Stomach smooth muscle (tissue), 2 donors: ENCODE data around the gene UBN2.
"Not testable (repeated sequence)": the region's sequence is repeated elsewhere in the genome, so short reads cannot be mapped to it uniquely, and the experiment has no call there.

Experiments used
- H3K27ac ChIP-seq: one replicate; pipeline ENCODE4 v1.7.0; 2013; ENCODE audit warnings: mild to moderate bottlenecking, low read length, inconsistent platforms
- H3K27me3 ChIP-seq, 2 donors: one replicate each; pipeline ENCODE4 v1.7.0; 2013; ENCODE audit warnings: low read length in 2 of 2; ENCODE audit not compliant: insufficient read depth in 2 of 2, control insufficient read depth in 1 of 2
- H3K36me3 ChIP-seq, 2 donors: one replicate each; pipeline ENCODE4 v1.7.0; 2013; ENCODE audit warnings: low read length in 2 of 2; ENCODE audit not compliant: control insufficient read depth in 2 of 2, insufficient read depth in 2 of 2
- H3K4me1 ChIP-seq: one replicate; pipeline ENCODE4 v1.7.0; 2013; ENCODE audit warnings: low read length; ENCODE audit not compliant: control insufficient read depth, insufficient read depth
- H3K4me3 ChIP-seq, 2 donors: one replicate each; pipeline ENCODE4 v1.7.0; 2013; ENCODE audit warnings: low read length in 2 of 2
- H3K9ac ChIP-seq, 2 donors: one replicate each; pipeline ENCODE4 v1.7.0; 2013; ENCODE audit warnings: low read length in 2 of 2, mild to moderate bottlenecking in 1 of 2
- H3K9me3 ChIP-seq, 2 donors: one replicate each; pipeline ENCODE4 v1.7.0; 2013; ENCODE audit warnings: low read length in 2 of 2; ENCODE audit not compliant: control insufficient read depth in 2 of 2
- donor health status: healthy.
- donor health status: Pancreatic carcinoma.

Gene UBN2

DNA sequence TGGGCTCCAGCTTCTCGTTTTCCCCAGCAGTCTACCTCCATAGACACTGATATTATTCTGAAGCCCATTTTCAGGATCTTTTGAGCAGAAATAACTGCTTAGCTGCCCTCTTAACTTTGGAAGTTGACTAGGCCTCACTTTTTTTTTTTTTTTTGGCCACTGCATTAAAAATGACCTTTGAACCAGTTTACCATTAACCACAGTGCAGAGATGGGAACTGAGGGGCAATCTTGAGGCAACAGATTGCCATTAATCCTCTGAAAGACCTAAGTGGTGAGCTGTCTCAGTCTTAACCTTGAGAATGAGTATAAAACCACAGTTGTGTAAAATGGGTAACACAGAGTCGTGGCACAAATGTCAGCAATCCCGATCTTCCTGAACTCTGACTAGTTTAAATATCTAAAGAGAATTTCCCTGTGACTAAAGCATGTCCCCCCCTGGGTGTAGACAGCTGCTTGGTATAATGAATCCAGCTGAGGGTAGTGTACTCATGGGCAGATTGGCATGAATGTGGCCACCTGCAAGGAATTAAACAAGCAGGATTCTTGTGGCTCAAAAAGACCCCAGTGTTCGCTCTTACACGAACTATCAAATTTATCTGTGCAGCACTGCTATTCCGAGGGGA is 64.0 kb downstream of the UBN2 start:
- Histone ChIP-seq H3K36me3 (peaks cover 7 to 13% of the 10 kb centered on the region in 2 donors), H3K9ac (no peak overlapping the region), H3K27ac (no peak overlapping the region), H3K9me3 (no peaks in the 10 kb centered on the region), H3K27me3 (no peaks in the 10 kb centered on the region), H3K4me3 (no peak overlapping the region), H3K4me1 (no peaks in the 10 kb centered on the region)

DNA sequence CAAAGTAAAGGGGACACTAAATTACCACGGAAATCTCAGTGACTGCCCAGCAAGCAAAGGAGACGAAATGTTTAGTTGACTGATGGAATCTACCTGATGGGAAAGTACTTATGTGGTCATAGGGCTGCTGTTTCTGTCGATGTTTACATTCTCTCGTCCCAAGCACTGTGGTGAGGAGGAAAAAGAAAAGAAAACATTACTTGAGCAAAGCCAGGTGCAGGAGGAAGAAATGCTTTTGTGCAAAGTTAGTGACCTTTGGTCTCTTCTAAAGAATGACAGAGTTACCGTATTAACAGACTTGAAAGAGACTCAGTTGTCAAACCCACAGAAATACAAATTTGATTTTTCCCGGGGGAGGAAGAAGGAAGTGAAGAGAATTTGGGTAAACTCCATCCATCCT is 66.8 kb downstream of the UBN2 start:
- Histone ChIP-seq H3K9me3 (no peaks in the 10 kb centered on the region), H3K27me3 (no peaks in the 10 kb centered on the region), H3K27ac (no peak overlapping the region), H3K9ac (no peak overlapping the region), H3K4me3 (no peak overlapping the region), H3K4me1 (no peaks in the 10 kb centered on the region), H3K36me3 (peaks cover 7 to 13% of the 10 kb centered on the region in 2 donors)

DNA sequence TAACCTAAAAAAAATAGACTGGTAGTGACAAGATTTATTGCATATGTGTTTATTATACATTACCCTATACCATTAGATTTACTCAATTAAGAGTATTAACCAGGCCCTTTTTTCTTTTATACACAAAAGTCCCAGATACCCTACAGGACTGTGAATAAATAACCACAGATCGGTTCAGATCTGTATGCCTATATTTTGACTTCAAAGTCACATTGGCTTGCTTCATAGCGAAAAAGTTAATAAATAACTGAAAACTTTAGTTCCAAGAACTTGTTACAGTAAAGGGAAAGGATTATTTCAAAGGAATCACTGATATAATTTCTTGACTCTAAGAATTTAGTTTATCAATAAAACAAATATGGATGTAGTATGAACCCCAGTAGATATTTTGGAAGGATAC is 68.3 kb downstream of the UBN2 start:
- Histone ChIP-seq H3K27ac (no peak overlapping the region), H3K36me3 (peaks cover 5 to 6% of the 10 kb centered on the region in 2 donors)

DNA sequence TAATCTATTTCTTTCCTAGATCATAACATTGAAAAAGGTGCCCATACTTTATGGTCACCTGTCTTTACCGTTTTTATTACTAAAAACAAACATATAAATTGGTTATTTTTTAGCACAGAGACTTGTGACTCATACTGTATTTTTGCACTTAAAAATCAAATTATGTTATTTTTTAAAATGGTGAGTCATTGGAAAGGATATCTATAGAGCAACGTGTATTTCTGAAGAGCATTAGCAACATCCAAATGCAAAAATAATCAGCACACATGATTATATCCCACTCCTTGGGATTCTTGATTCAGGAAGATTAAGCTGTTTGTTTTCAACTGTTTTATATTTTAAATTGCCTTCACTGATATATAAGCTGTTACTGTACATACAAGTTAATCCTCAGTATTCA is 69.4 kb downstream of the UBN2 start:
- Histone ChIP-seq H3K27me3 (no peaks in the 10 kb centered on the region), H3K9ac (no peak overlapping the region), H3K4me3 (no peak overlapping the region), H3K9me3 (no peaks in the 10 kb centered on the region), H3K36me3 (peaks cover under 1 to 6% of the 10 kb centered on the region in 2 donors), H3K27ac (no peak overlapping the region), H3K4me1 (no peaks in the 10 kb centered on the region)

More for the DNA sequence above, 68.3 kb downstream of the UBN2 start:
- H3K27me3 ChIP-seq = no peaks in the 10 kb centered on the region
- H3K9ac ChIP-seq = no peak overlapping the region
- H3K4me3 ChIP-seq = no peak overlapping the region
- no peaks in the 10 kb centered on the region for H3K4me1 ChIP-seq
- H3K9me3 ChIP-seq = no peaks in the 10 kb centered on the region

DNA sequence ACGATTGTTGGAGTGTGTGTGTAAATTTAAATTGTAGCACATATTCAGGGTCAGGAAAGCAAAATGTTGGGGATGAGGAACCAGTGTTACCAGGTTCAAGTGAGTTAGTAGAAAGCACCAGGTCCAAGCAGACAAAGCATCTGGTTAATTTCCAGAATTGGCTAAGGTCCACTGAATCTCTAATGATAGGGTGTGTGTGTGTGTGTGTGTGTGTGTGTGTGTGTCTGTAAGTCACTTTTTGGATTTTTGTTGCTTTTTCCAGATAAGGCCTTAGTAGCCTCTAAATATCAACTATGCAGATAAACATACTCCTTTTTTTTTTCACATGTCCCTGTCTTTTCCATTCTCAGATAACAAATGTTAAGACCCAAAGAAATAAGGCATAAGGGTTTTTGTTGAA is 73.5 kb downstream of the UBN2 start:
- H3K27ac ChIP-seq = no peak overlapping the region
- no peaks in the 10 kb centered on the region for H3K27me3 ChIP-seq
- no peaks in the 10 kb centered on the region for H3K4me1 ChIP-seq
- H3K9me3 ChIP-seq = no peaks in the 10 kb centered on the region
- H3K36me3 ChIP-seq = peaks cover 2 to 6% of the 10 kb centered on the region in 2 donors
- H3K4me3 ChIP-seq = no peak overlapping the region
- H3K9ac ChIP-seq = no peak overlapping the region

DNA sequence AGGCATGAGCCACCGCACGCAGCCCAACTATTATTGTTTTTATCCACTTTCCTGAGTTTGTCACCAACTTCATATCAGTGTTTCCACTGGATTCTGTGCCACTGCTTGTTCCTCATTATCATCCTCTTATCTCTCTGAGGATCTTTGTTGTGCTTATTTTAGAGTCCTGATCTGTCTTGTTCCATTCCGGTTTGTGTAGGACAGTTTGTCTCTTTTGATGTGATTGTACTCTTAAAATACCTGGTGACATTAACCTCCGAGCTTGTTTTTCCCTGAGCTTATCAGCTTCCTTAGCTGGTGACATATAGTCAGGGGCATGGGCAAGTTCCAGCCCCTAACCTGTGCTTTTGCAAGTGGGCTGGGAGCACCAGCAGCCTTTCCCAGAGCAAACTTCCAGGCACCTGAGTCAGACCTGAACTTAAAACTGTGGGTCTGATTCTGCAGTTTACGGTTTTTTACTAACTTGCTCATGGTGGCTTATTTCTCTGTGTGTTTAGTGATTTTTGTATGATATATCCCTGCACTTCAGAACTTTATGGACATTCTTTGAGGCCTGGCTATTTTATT is 87.0 kb downstream of the UBN2 start:
- no peak overlapping the region for H3K27ac ChIP-seq

DNA sequence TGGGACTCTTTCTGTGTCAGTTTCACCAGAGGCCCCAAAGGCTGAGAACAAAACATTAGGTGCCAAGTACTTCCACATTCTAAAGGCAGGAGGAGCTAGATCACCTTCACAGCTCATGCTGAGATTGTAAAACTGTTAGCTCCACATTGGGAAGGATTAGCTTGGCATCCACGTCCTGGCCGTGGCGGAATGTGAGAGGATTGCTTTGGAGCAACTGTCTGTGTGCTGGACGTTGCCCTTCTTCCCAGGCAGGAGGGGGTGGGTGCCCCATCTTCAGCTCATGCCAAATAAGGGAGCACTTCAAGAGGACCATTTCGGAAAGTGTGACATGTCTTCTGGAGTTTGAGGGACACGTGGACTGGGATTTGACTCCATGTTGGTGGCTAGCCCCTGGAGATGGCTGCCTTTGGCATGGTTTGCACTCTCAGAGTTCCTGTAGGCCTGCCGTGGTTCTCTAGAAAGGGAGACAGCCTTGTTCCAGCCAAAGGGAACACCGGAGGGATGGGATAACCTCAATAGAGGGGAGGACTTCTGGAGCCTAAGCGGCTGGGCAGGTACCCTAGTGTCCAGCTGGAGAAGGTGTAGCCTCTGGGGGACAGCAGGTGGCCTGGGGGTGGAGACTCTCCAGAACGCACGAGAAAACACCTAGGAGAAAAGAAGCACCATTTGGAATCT is 90.2 kb downstream of the UBN2 start:
- Histone ChIP-seq H3K4me1 (no peaks in the 10 kb centered on the region), H3K9ac (no peak overlapping the region), H3K9me3 (no peaks in the 10 kb centered on the region), H3K27ac (no peak overlapping the region), H3K4me3 (no peak overlapping the region), H3K27me3 (no peaks in the 10 kb centered on the region), H3K36me3 (no peaks in the 10 kb centered on the region)

More for the DNA sequence above, 87.0 kb downstream of the UBN2 start:
- H3K36me3 ChIP-seq = no peaks in the 10 kb centered on the region
- H3K4me3 ChIP-seq = no peak overlapping the region
- H3K9ac ChIP-seq = no peak overlapping the region
- no peaks in the 10 kb centered on the region for H3K4me1 ChIP-seq
- no peaks in the 10 kb centered on the region for H3K9me3 ChIP-seq
- H3K27me3 ChIP-seq = no peaks in the 10 kb centered on the region

DNA sequence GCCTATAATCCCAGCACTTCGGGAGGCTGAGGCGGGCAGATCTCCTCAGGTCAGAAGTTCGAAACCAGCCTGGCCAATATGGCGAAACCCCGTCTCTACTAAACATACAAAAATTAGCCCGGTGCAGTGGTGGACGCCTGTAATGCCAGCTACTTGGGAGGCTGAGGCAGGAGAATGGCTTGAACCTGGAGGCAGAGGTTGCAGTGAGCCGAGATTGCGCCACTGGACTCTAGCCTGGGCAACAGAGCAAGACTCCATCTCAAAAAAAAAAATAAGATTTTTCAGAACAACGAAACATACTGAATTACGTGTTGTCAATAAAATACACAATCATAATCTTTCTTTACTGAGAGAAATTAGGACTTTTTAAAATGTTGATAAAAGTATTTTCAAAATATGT is 93.7 kb downstream of the UBN2 start:
- not testable (repeated sequence) for H3K36me3 ChIP-seq

DNA sequence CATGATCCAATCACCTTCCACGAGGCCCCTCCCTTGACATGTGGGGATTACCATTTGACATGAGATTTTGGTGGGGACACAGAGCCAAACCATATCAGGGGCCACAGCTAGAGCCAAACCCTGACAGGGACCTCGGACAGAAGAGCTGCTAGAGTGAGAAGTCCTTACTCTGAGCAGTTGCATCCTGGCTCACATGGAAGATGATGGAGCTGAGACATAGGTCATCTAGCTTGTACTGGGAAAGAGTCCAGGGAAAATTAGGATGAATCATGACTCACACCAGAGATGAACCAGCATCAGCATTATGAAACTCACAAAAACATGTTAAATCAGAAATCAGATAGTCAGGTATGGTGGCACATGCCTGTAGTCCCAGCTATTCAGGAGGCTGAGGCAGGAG is 97.3 kb downstream of the UBN2 start:
- H3K9me3 ChIP-seq = no peaks in the 10 kb centered on the region
- H3K36me3 ChIP-seq = no peaks in the 10 kb centered on the region
- H3K9ac ChIP-seq = no peak overlapping the region
- no peaks in the 10 kb centered on the region for H3K4me1 ChIP-seq
- no peaks in the 10 kb centered on the region for H3K27me3 ChIP-seq
- no peak overlapping the region for H3K4me3 ChIP-seq
- H3K27ac ChIP-seq = no peak overlapping the region

More for the DNA sequence above, 93.7 kb downstream of the UBN2 start:
- not testable (repeated sequence) for H3K9me3 ChIP-seq, H3K27me3 ChIP-seq, H3K9ac ChIP-seq, H3K4me3 ChIP-seq, H3K27ac ChIP-seq, H3K4me1 ChIP-seq

DNA sequence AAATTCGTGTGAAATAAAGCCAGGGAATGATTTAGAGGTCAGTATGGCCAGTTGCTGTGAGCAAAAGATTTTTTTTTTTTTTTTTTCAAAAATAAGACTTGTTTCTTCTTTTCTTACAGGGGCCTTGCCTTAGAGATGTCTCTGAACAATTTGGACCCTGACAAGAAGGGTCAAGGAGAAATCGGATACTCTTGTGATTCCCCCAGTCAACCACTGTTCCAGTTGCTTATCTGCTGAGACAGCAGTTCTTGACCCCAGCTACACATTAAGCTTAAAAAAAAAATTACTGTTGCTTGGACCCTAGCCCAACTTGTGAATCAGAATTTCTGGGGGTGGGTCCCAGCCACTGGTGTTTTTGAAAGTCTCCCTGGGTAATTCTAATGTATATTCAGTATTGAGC is 98.1 kb downstream of the UBN2 start:
- H3K4me3 ChIP-seq = no peak overlapping the region
- no peaks in the 10 kb centered on the region for H3K36me3 ChIP-seq
- no peak overlapping the region for H3K27ac ChIP-seq
- H3K9ac ChIP-seq = no peak overlapping the region
- no peaks in the 10 kb centered on the region for H3K27me3 ChIP-seq
- H3K4me1 ChIP-seq = no peaks in the 10 kb centered on the region
- H3K9me3 ChIP-seq = no peaks in the 10 kb centered on the region
